HepG2 (cell line): ENCODE results near the gene BTRC. TPM values are rescaled to one million over a fixed set of nuclear protein-coding genes. Genes with fewer than 3 reads are reported as not detected.
A peak's percentile ranks its signal among the peaks of the same experiment; 100 is the strongest.

Source experiments
- ATAC-seq: fragments of 200-7000 bp; cut with Tn5 transposase; 3 replicates; pipeline ENCODE4 v1.9.1; 2020; ENCODE audit warnings: mild to moderate bottlenecking, moderate library complexity
- BruUV-seq: library from RNA; stranded (reverse); fragments of 400-500 nt; replicated peaks from 2 replicates; lab custom pipeline; 2021; lab: Mats Ljungman, UMichigan
- CTCF ChIA-PET: fragments of 300-600 bp; formaldehyde crosslinking; extraction: SDS; loops from one replicate; lab custom pipeline; 2021; ENCODE audit warnings: low total read pairs, inconsistent platforms, low intra/inter-chr PET ratio; lab: Yijun Ruan, JAX
- POLR2A ChIA-PET: fragments of 350-600 bp; sonication (Branson Sonifier 250); formaldehyde crosslinking; loops from one replicate; lab custom pipeline; 2020; ENCODE audit warnings: antibody characterized with exemption, inconsistent platforms; lab: Yijun Ruan, JAX
- DNase-seq: peaks from one replicate; pipeline ENCODE4 v3.0.0-alpha.2; 2015; ENCODE audit warnings: low spot score
- FAIRE-seq: peaks from 3 replicates; lab custom pipeline; 2011; peaks lifted over from hg19 to GRCh38; lab: Jason Lieb, UNC
- H2AFZ ChIP-seq: one replicate; pipeline ENCODE4 v1.6.1; 2011; ENCODE audit warnings: low read length, inconsistent platforms
- H3K27ac ChIP-seq: fragments of 300-600 bp; 3 replicates; pipeline ENCODE4 v1.8.0; 2011; ENCODE audit warnings: mixed run types, mild to moderate bottlenecking, mixed read lengths, low read length, inconsistent platforms; ENCODE audit not compliant: insufficient read depth; ENCODE audit errors: extremely low read length
- H3K27me3 ChIP-seq, 2 experiments: fragments of 200-600 bp in 1 of 2; 2 replicates in 1 of 2; 3 replicates in 1 of 2; pipeline versions ENCODE4 v1.6.0 to v1.8.0; 2011; ENCODE audit warnings: low read length in 2 of 2, mild to moderate bottlenecking in 2 of 2, moderate library complexity in 2 of 2, inconsistent platforms in 1 of 2; ENCODE audit not compliant: insufficient read depth in 2 of 2, control insufficient read depth in 1 of 2
- H3K36me3 ChIP-seq, 2 experiments: fragments of 200-600 bp in 1 of 2; replicated peaks in 1 of 2; 2 replicates in 1 of 2; 3 replicates in 1 of 2; pipeline versions ENCODE4 v1.5.1 to v1.8.0; 2011; ENCODE audit warnings: low read length in 2 of 2, inconsistent platforms in 1 of 2; ENCODE audit not compliant: insufficient read depth in 2 of 2, control insufficient read depth in 1 of 2
- H3K4me1 ChIP-seq: 2 replicates; pipeline ENCODE4 v1.5.1; 2012; ENCODE audit warnings: low read length, inconsistent platforms; ENCODE audit not compliant: insufficient read depth
- H3K4me2 ChIP-seq: 2 replicates; pipeline ENCODE4 v1.6.0; 2011; ENCODE audit warnings: low read depth, low read length, inconsistent platforms
- H3K4me3 ChIP-seq, 3 experiments: fragments of 200-600 bp in 1 of 3; sonication (generic), shearing (Covaris generic) in 1 of 3; replicated peaks in 1 of 3; 2 replicates each; pipeline ENCODE4 v1.5.1; 2011 to 2016; ENCODE audit warnings: low read length in 3 of 3, inconsistent platforms in 2 of 3, low read depth in 2 of 3, mild to moderate bottlenecking in 2 of 3, control low read depth in 1 of 3, mixed read lengths in 1 of 3; ENCODE audit not compliant: insufficient read depth in 1 of 3
- H3K79me2 ChIP-seq: one replicate; pipeline ENCODE4 v1.6.1; 2011; ENCODE audit warnings: low read length, inconsistent platforms; ENCODE audit not compliant: insufficient read depth
- H3K9ac ChIP-seq: 2 replicates; pipeline ENCODE4 v1.6.0; 2011; ENCODE audit warnings: mild to moderate bottlenecking, low read depth, low read length, inconsistent platforms; ENCODE audit not compliant: insufficient read depth
- H3K9me3 ChIP-seq: 2 replicates; pipeline ENCODE4 v1.5.1; 2012; ENCODE audit warnings: mild to moderate bottlenecking, low read length
- H4K20me1 ChIP-seq: 2 replicates; pipeline ENCODE4 v1.6.0; 2011; ENCODE audit warnings: inconsistent platforms, mild to moderate bottlenecking, low read length, moderate library complexity; ENCODE audit not compliant: insufficient read depth
- BCL6 ChIP-seq: IDR thresholded peaks from 2 replicates; pipeline ENCODE4 v1.6.1; 2016; ENCODE audit warnings: missing genetic modification reagents, missing compliant biosample characterization
- CEBPG ChIP-seq: IDR thresholded peaks from 2 replicates; pipeline ENCODE4 v1.6.1; 2016
- FOXP1 ChIP-seq, 2 experiments: fragments of 450-650 bp in 1 of 2; IDR thresholded peaks; 2 replicates each; pipeline ENCODE4 v1.6.1; 2017 to 2018; ENCODE audit warnings: antibody characterized with exemption in 1 of 2
- MIXL1 ChIP-seq: IDR thresholded peaks from 2 replicates; pipeline ENCODE4 v1.6.1; 2016
- SOX13 ChIP-seq, 3 experiments: fragments of 450-650 bp in 1 of 3; sonication (generic) in 1 of 3; formaldehyde crosslinking in 1 of 3; IDR thresholded peaks in 2 of 3; conservative IDR thresholded peaks in 1 of 3; 2 replicates each; pipeline versions ENCODE4 v1.5.0 to v1.6.1; 2016 to 2020; ENCODE audit warnings: antibody characterized with exemption in 1 of 3, mild to moderate bottlenecking in 1 of 3, missing compliant biosample characterization in 1 of 3, missing genetic modification reagents in 1 of 3, moderate library complexity in 1 of 3
- SOX5 ChIP-seq: IDR thresholded peaks from 2 replicates; pipeline ENCODE4 v1.6.1; 2016; ENCODE audit warnings: borderline replicate concordance
- SOX6 ChIP-seq, 2 experiments: fragments of 450-650 bp in 1 of 2; sonication (generic) in 1 of 2; formaldehyde crosslinking in 1 of 2; IDR thresholded peaks; 2 replicates each; pipeline versions ENCODE4 v1.4.0 to v1.6.1; 2017 to 2020; ENCODE audit warnings: antibody characterized with exemption in 1 of 2, mild to moderate bottlenecking in 1 of 2, missing genetic modification reagents in 1 of 2
- TAF1 ChIP-seq: sonication (generic); formaldehyde crosslinking; IDR thresholded peaks from 2 replicates; pipeline ENCODE4 v1.4.0; 2020; ENCODE audit warnings: missing genetic modification reagents
- TCF7L2 ChIP-seq: IDR thresholded peaks from 2 replicates; pipeline ENCODE4 v1.6.1; 2011; ENCODE audit warnings: mild to moderate bottlenecking, low read depth, low read length, moderate library complexity
- XRCC5 ChIP-seq: fragments of 200-400 bp; formaldehyde crosslinking; optimal IDR thresholded peaks from 2 replicates; pipeline ENCODE3; 2017; ENCODE audit warnings: mild to moderate bottlenecking, low read length
- ZZZ3 ChIP-seq: sonication (generic); formaldehyde crosslinking; IDR thresholded peaks from 2 replicates; pipeline ENCODE4 v1.4.0; 2020; ENCODE audit warnings: missing genetic modification reagents, mild to moderate bottlenecking, borderline replicate concordance
- WGBS: methylation state at CpG from one replicate; pipeline ENCODE4 v1.1.6; 2017; ENCODE audit warnings: low lambda C conversion rate; 5-methylcytosine and 5-hydroxymethylcytosine counted together
- in situ Hi-C: cut with HindIII; loops from 2 replicates; pipeline ENCODE4 v1.10.0; 2017; ENCODE audit warnings: low pct_unique_long_range_greater_than_20kb; ENCODE audit not compliant: extremely low pct_ligation_motif_present
- intact Hi-C: fragments of 100-400 bp; cut with micrococcal nuclease; formaldehyde crosslinking; loops from one replicate; pipeline ENCODE4 v1.10.0; 2022; ENCODE audit not compliant: unreplicated experiment
- polyA plus RNA-seq, 8 experiments: library from polyadenylated mRNA; depleted of rRNA in 3 of 8; stranded (reverse) in 7 of 8; unstranded in 1 of 8; fragments of >200 nt; fragmentation: Illumina TruSeq in 4 of 8; extraction: Trizol in 4 of 8; gene quantifications; 2 replicates each; pipeline versions ENCODE4 v1.2.1 to v1.2.3, GENCODE V29; 2011 to 2016; ENCODE audit warnings: low read depth in 4 of 8, missing spikeins in 1 of 8, mixed read lengths in 1 of 8; ENCODE audit not compliant: insufficient read depth in 1 of 8
- total RNA-seq, 5 experiments: library from RNA; depleted of rRNA; stranded (reverse); fragments of >200 nt; fragmentation: Illumina TruSeq; extraction: Trizol; gene quantifications; 2 replicates each; pipeline ENCODE4 v1.2.3, GENCODE V29; 2016; ENCODE audit warnings: low read depth in 1 of 5
- TF ChIP-seq, protein P1 (sequence below): sonication (generic); formaldehyde crosslinking; IDR thresholded peaks from 2 replicates; pipeline ENCODE4 v1.4.0; 2020; ENCODE audit warnings: missing genetic modification reagents, mild to moderate bottlenecking, borderline replicate concordance
- TF ChIP-seq, protein P2 (sequence below): sonication (generic); formaldehyde crosslinking; IDR thresholded peaks from 2 replicates; pipeline ENCODE4 v1.8.0; 2023; ENCODE audit warnings: mild to moderate bottlenecking, missing genetic modification reagents
- TF ChIP-seq, protein P3 (sequence below): IDR thresholded peaks from 2 replicates; pipeline ENCODE4 v1.6.1; 2016; ENCODE audit warnings: control low read depth
- TF ChIP-seq, protein P4 (sequence below): IDR thresholded peaks from 2 replicates; pipeline ENCODE4 v1.6.1; 2016; ENCODE audit warnings: low read depth, control low read depth
- TF ChIP-seq, protein P5 (sequence below): IDR thresholded peaks from 2 replicates; pipeline ENCODE4 v1.6.1; 2016; ENCODE audit warnings: low read depth

The BTRC gene
- total and polyA plus RNA-seq, 2 of the 13 experiments (the other 11 are each of a cell fraction or from before 2014, with no cell fraction given), result 12.0 to 14.4 TPM

DNA sequence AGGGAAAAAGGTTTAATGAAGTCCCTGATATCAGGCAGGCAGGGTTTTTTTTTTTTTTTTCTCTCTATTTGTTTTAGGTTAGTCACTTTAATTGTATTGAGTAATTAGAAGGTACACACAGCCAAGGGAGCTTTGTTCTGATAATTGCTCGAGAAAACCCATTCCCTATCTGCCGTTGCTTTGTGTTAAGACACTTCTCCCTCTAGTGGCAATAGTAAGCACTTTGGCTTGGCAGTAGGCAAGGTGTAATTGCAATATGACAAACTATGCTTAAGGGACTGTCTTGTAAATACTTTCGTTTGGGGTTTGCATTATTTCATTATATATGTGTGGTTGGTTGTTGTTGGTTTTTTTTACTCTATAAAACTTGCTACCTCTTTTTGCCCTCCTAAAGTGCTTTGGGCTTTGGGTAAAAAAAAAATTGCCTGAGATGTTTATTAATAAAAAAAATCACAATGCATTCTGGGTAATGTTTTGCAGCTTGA lies 113.4 kb downstream of the BTRC start:
- CTCF ChIA-PET, result interaction anchor here (0.6 to 1.6 kb wide), 7 partner anchors 103 to 254 kb away, joined by 3 to 8 read pairs (median 4); no protein-coding TSS in a partner anchor
- Histone ChIP-seq H4K20me1 (no peaks in the 10 kb centered on the region), H3K27me3 (no peaks in the 10 kb centered on the region; a peak in 1 of 5 replicates), H3K27ac (no peak overlapping the region), H3K4me1 (no peaks in the 10 kb centered on the region), H3K4me2 (no peak overlapping the region), H3K36me3 (no peaks in the 10 kb centered on the region), H2AFZ (no peak overlapping the region), H3K4me3 (no peak overlapping the region), H3K9me3 (no peaks in the 10 kb centered on the region), H3K79me2 (no peaks in the 10 kb centered on the region), H3K9ac (no peak overlapping the region)
- intact Hi-C loops (loop anchor here (5.0 kb wide), 1 partner anchor 255 kb away; no protein-coding TSS in a partner anchor), in situ Hi-C loops (no loop called here)
- FAIRE-seq, result peak; percentile 88
- ATAC-seq, result peak; percentile 77
- POLR2A ChIA-PET, result no interaction called here
- WGBS, result 4% methylated on average over 3 of the region's 3 CpGs
- BruUV-seq, result no TSS peak
- peak; percentile 67 for DNase-seq
- no peak for TF ChIP-seq FOXP1 (IDR thresholded peaks at IDR 0.05)
- TF ChIP-seq FOXP1 (CRISPR knock-in tag; IDR thresholded peaks at IDR 0.05), result no peak
- TF ChIP-seq, protein P1, sequence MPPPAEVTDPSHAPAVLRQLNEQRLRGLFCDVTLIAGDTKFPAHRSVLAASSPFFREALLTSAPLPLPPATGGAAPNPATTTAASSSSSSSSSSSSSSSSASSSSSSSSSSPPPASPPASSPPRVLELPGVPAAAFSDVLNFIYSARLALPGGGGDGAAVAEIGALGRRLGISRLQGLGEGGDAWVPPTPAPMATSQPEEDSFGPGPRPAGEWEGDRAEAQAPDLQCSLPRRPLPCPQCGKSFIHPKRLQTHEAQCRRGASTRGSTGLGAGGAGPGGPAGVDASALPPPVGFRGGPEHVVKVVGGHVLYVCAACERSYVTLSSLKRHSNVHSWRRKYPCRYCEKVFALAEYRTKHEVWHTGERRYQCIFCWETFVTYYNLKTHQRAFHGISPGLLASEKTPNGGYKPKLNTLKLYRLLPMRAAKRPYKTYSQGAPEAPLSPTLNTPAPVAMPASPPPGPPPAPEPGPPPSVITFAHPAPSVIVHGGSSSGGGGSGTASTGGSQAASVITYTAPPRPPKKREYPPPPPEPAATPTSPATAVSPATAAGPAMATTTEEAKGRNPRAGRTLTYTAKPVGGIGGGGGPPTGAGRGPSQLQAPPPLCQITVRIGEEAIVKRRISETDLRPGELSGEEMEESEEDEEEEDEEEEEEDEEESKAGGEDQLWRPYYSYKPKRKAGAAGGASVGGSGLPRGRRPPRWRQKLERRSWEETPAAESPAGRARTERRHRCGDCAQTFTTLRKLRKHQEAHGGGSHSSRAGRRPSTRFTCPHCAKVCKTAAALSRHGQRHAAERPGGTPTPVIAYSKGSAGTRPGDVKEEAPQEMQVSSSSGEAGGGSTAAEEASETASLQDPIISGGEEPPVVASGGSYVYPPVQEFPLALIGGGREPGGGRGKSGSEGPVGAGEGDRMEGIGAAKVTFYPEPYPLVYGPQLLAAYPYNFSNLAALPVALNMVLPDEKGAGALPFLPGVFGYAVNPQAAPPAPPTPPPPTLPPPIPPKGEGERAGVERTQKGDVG (CRISPR knock-in tag), result no peak
- no peak for TF ChIP-seq BCL6 (CRISPR knock-in tag)
- TF ChIP-seq CEBPG (CRISPR knock-in tag), result peak; percentile 35; the same call in 1 of the 2 replicates
- peak; percentile 21 for TF ChIP-seq XRCC5
- TF ChIP-seq SOX6 (IDR thresholded peaks at IDR 0.05), result no peak
- TF ChIP-seq SOX6 (CRISPR knock-in tag; IDR thresholded peaks at IDR 0.05), result peak; percentile 16; the same call in 1 of the 2 replicates
- TF ChIP-seq, protein P2, sequence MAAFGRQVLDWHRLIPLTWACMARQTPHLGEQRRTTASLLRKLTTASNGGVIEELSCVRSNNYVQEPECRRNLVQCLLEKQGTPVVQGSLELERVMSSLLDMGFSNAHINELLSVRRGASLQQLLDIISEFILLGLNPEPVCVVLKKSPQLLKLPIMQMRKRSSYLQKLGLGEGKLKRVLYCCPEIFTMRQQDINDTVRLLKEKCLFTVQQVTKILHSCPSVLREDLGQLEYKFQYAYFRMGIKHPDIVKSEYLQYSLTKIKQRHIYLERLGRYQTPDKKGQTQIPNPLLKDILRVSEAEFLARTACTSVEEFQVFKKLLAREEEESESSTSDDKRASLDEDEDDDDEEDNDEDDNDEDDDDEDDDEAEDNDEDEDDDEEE (CRISPR knock-in tag), result no peak
- TF ChIP-seq, protein P3, sequence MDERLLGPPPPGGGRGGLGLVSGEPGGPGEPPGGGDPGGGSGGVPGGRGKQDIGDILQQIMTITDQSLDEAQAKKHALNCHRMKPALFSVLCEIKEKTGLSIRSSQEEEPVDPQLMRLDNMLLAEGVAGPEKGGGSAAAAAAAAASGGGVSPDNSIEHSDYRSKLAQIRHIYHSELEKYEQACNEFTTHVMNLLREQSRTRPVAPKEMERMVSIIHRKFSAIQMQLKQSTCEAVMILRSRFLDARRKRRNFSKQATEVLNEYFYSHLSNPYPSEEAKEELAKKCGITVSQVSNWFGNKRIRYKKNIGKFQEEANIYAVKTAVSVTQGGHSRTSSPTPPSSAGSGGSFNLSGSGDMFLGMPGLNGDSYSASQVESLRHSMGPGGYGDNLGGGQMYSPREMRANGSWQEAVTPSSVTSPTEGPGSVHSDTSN (CRISPR knock-in tag), result no peak
- 0 out of 2 replicates have a peak, but pooled peaks have one; percentile 38 for TF ChIP-seq MIXL1 (CRISPR knock-in tag)
- TF ChIP-seq ZZZ3, result no peak
- TF ChIP-seq TAF1 (CRISPR knock-in tag), result no peak
- TF ChIP-seq, protein P4, sequence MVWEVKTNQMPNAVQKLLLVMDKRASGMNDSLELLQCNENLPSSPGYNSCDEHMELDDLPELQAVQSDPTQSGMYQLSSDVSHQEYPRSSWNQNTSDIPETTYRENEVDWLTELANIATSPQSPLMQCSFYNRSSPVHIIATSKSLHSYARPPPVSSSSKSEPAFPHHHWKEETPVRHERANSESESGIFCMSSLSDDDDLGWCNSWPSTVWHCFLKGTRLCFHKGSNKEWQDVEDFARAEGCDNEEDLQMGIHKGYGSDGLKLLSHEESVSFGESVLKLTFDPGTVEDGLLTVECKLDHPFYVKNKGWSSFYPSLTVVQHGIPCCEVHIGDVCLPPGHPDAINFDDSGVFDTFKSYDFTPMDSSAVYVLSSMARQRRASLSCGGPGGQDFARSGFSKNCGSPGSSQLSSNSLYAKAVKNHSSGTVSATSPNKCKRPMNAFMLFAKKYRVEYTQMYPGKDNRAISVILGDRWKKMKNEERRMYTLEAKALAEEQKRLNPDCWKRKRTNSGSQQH (CRISPR knock-in tag), result no peak
- peak; percentile 38; the same call in 1 of the 2 replicates for TF ChIP-seq SOX5
- TF ChIP-seq SOX13 (IDR thresholded peaks at IDR 0.05), result no peak
- peak in 1 of 2 experiments; percentile 32; a peak in 1 of 4 replicates for TF ChIP-seq SOX13 (CRISPR knock-in tag; conservative IDR thresholded peaks at IDR 0.05 in 1 of 2, IDR thresholded peaks at IDR 0.05 in 1 of 2)
- TF ChIP-seq, protein P5, sequence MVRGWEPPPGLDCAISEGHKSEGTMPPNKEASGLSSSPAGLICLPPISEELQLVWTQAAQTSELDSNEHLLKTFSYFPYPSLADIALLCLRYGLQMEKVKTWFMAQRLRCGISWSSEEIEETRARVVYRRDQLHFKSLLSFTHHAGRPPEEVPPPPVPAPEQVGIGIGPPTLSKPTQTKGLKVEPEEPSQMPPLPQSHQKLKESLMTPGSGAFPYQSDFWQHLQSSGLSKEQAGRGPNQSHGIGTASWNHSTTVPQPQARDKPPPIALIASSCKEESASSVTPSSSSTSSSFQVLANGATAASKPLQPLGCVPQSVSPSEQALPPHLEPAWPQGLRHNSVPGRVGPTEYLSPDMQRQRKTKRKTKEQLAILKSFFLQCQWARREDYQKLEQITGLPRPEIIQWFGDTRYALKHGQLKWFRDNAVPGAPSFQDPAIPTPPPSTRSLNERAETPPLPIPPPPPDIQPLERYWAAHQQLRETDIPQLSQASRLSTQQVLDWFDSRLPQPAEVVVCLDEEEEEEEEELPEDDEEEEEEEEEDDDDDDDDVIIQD, result 0 out of 2 replicates have a peak, but pooled peaks have one; percentile 24
- TF ChIP-seq TCF7L2, result no peak
